Left lung (tissue), 10 donors: ENCODE measurements around the gene ACAP2. TPM values are rescaled to one million over a fixed set of nuclear protein-coding genes. Genes with fewer than 3 reads are reported as not detected.
A peak's percentile ranks its signal among the peaks of the same experiment; 100 is the strongest.

ENCODE experiments used
- ATAC-seq: fragments of 200-7000 bp; cut with Tn5 transposase; one replicate; pipeline ENCODE4 v1.9.1; 2020; ENCODE audit warnings: moderate library complexity
- DNase-seq, 4 donors: peaks; one replicate each; pipeline ENCODE4 v3.0.0-alpha.2; 2013 to 2020
- H3K27ac ChIP-seq, 2 donors: fragments of 200-600 bp; sonication (generic) in 1 of 2; one replicate each; pipeline versions ENCODE4 v1.5.0 to v1.8.0; 2020 to 2021
- H3K27me3 ChIP-seq, 2 donors: fragments of 200-600 bp; sonication (generic) in 1 of 2; one replicate each; pipeline versions ENCODE4 v1.5.0 to v1.8.0; 2020 to 2021
- H3K36me3 ChIP-seq, 2 donors: fragments of 200-600 bp; sonication (generic) in 1 of 2; one replicate each; pipeline versions ENCODE4 v1.5.0 to v1.8.0; 2020 to 2021
- H3K4me1 ChIP-seq, 2 donors: fragments of 200-600 bp; one replicate each; pipeline ENCODE4 v1.8.0; 2021
- H3K4me3 ChIP-seq, 2 donors: fragments of 200-600 bp; sonication (generic) in 1 of 2; one replicate each; pipeline versions ENCODE4 v1.5.0 to v1.8.0; 2020 to 2021; ENCODE audit warnings: mild to moderate bottlenecking in 1 of 2
- H3K9me3 ChIP-seq, 2 donors: fragments of 200-600 bp; sonication (generic) in 1 of 2; one replicate each; pipeline versions ENCODE4 v1.5.0 to v1.8.0; 2020 to 2021
- CTCF ChIP-seq, 2 donors: fragments of 200-600 bp; sonication (generic) in 1 of 2; IDR thresholded peaks; one replicate each; pipeline versions ENCODE4 v1.5.0 to v1.8.0; 2021; ENCODE audit warnings: antibody characterized with exemption in 2 of 2
- intact Hi-C, 2 donors: fragments of 100-400 bp; cut with DNase I; formaldehyde crosslinking; loops; one replicate each; pipeline versions ENCODE4 v1.11.2 to v1.14.2; 2022
- polyA plus RNA-seq, 6 donors: library from polyadenylated mRNA; unstranded; fragments of 120-200 nt; gene quantifications; one replicate each; pipeline ENCODE4 v1.2.1, GENCODE V29; 2013; ENCODE audit not compliant: insufficient read length in 6 of 6
- total RNA-seq, 2 donors: library from RNA; stranded (reverse); fragmentation: NEBNext Ultra II Directional; extraction: Animal tissue kit (Norgen Biotek cat#: 25700); gene quantifications; one replicate each; pipeline ENCODE4 v1.2.1, GENCODE V29; 2021
- donor health status: DM: no; HTN: yes; CAD: no.
- donor health status: DM: no; HTN: no; CAD: no.

The ACAP2 gene
- total and polyA plus RNA-seq, 8 donors, result 44.7 to 78.7 (median 51.2) TPM

GRCh38 chr3:195227871-195228270 is 214.9 kb downstream of the ACAP2 start:
- no peak for TF ChIP-seq CTCF (IDR thresholded peaks at IDR 0.05)
- H3K4me3 ChIP-seq, result no peak overlapping the region
- peak in 2 of 4 donors; percentile 24 to 41 for DNase-seq
- no peaks in the 10 kb centered on the region for H3K27me3 ChIP-seq
- H3K36me3 ChIP-seq, result peaks cover 0 to 9% of the 10 kb centered on the region in 2 donors
- ATAC-seq, result no peak
- H3K4me1 ChIP-seq, result peaks cover 5 to 12% of the 10 kb centered on the region in 2 donors
- H3K9me3 ChIP-seq, result no peaks in the 10 kb centered on the region
- intact Hi-C loops, result no loop called here
- no peak overlapping the region for H3K27ac ChIP-seq

GRCh38 chr3:195226900-195227447 is 215.8 kb downstream of the ACAP2 start:
- TF ChIP-seq CTCF (IDR thresholded peaks at IDR 0.05), result peak in 1 of 2 donors; percentile 16
- Histone ChIP-seq H3K27me3 (no peaks in the 10 kb centered on the region), H3K4me1 (peaks cover 7 to 13% of the 10 kb centered on the region in 2 donors), H3K27ac (no peak overlapping the region), H3K9me3 (no peaks in the 10 kb centered on the region), H3K36me3 (peaks cover 0 to 9% of the 10 kb centered on the region in 2 donors), H3K4me3 (no peak overlapping the region)
- intact Hi-C loops, result no loop called here
- DNase-seq (peak in 2 of 4 donors; percentile 24 to 28), ATAC-seq (peak; percentile 42)

GRCh38 chr3:195226445-195226844 is 216.4 kb downstream of the ACAP2 start:
- no peak overlapping the region for H3K4me3 ChIP-seq
- TF ChIP-seq CTCF (IDR thresholded peaks at IDR 0.05), result no peak
- no peak overlapping the region for H3K27ac ChIP-seq
- DNase-seq, result peak in 1 of 4 donors; percentile 15
- ATAC-seq, result no peak
- peaks cover 11 to 18% of the 10 kb centered on the region in 2 donors for H3K4me1 ChIP-seq
- peaks cover 0 to 9% of the 10 kb centered on the region in 2 donors for H3K36me3 ChIP-seq
- no peaks in the 10 kb centered on the region for H3K9me3 ChIP-seq
- H3K27me3 ChIP-seq, result no peaks in the 10 kb centered on the region
- intact Hi-C loops, result no loop called here

- no peak for ATAC-seq
Observed at GRCh38 chr3:195224980-195225580, 217.7 kb downstream of the ACAP2 start.

More at GRCh38 chr3:195224980-195225580, 217.7 kb downstream of the ACAP2 start:
- Histone ChIP-seq H3K4me3 (no peak overlapping the region), H3K4me1 (peaks cover 11 to 23% of the 10 kb centered on the region in 2 donors), H3K27ac (no peak overlapping the region), H3K9me3 (no peaks in the 10 kb centered on the region), H3K36me3 (peaks cover 0 to 9% of the 10 kb centered on the region in 2 donors), H3K27me3 (no peaks in the 10 kb centered on the region)
- no peak for TF ChIP-seq CTCF (IDR thresholded peaks at IDR 0.05)
- intact Hi-C loops, result no loop called here
- DNase-seq, result peak in 1 of 4 donors; percentile 8

Other genes with a start within 250 kb of the ACAP2 start
- 10 to 100 TPM; 11.3 to 13.5 TPM for gene XXYLT1, start 171.9 kb downstream of the ACAP2 start, total RNA-seq
- 10 to 100 TPM; 24.7 to 31.1 (median 26.3) TPM for gene XXYLT1, start 171.9 kb downstream of the ACAP2 start, polyA plus RNA-seq
- 10 to 100 TPM; 39.0 to 44.9 TPM for gene PPP1R2, start 100.3 kb upstream of the ACAP2 start, total RNA-seq
- gene PPP1R2, start 100.3 kb upstream of the ACAP2 start, polyA plus RNA-seq, result 10 to 100 TPM; 51.3 to 65.7 (median 58.1) TPM
- gene APOD, start 140.9 kb upstream of the ACAP2 start, total RNA-seq, result 10 to 100 TPM; 10.6 to 25.5 TPM
- 1 to 10 TPM; 3.5 to 6.2 (median 4.4) TPM for gene APOD, start 140.9 kb upstream of the ACAP2 start, polyA plus RNA-seq